PC-9 (cell line): Measurements from ENCODE around the gene F2RL3.

Experiments used
- CTCF ChIP-seq: fragments of 200-600 bp; sonication (generic); conservative IDR thresholded peaks from 2 replicates; pipeline ENCODE4 v1.6.1; 2017; ENCODE audit warnings: mixed run types, antibody characterized with exemption, mild to moderate bottlenecking, moderate library complexity
- EZH2 ChIP-seq: fragments of 200-600 bp; sonication (generic); IDR thresholded peaks from 2 replicates; pipeline ENCODE4 v1.8.0; 2017; ENCODE audit warnings: antibody characterized with exemption, low read depth

GRCh38 chr19:16876904-16877361, 11.9 kb upstream of the F2RL3 start:
- TF ChIP-seq CTCF (no peak), EZH2 (no peak)
